ENCODE measurements around the gene DSTYK. TPM values are rescaled to one million over a fixed set of nuclear protein-coding genes. Genes with fewer than 3 reads are reported as not detected.

Gene DSTYK
- 23.0 and 23.8 TPM in 2 replicates for total RNA-seq

GRCh38 chr1:205211169-205211838 lies at the start of gene DSTYK:
DSTYK (minus strand) TSS chr1:205211702; CDS start chr1:205211535, 167 bp downstream.

GRCh38 chr1:205227584-205228013 lies 16.1 kb upstream of the DSTYK start, which contains the start of gene TMCC2:
TMCC2 (plus strand) TSS chr1:205227946; CDS start chr1:205228565, 619 bp downstream.

GRCh38 chr1:205121660-205122488 lies 89.6 kb downstream of the DSTYK start, which contains the start of gene RBBP5:
RBBP5 (minus strand) TSS chr1:205121978; CDS start chr1:205121873, 105 bp downstream.

Other genes starting within 250 kb of the DSTYK start
- 0.39 and 0.86 TPM in 2 replicates for gene CNTN2, start 168.5 kb downstream of the DSTYK start, total RNA-seq
- 1.3 TPM in 2 replicates for gene TMEM81, start 127.2 kb downstream of the DSTYK start, total RNA-seq
- gene RBBP5, start 89.7 kb downstream of the DSTYK start, total RNA-seq: 19.2 and 21.5 TPM in 2 replicates
- gene TMCC2, start 16.2 kb upstream of the DSTYK start, total RNA-seq: 0.78 and 0.97 TPM in 2 replicates
- gene NUAK2, start 110.0 kb upstream of the DSTYK start, total RNA-seq: 1.9 and 2.0 TPM in 2 replicates
- not detected in 2 replicates for gene KLHDC8A, start 145.2 kb upstream of the DSTYK start, total RNA-seq
- not detected in 2 replicates for gene LEMD1, start 210.4 kb upstream of the DSTYK start, total RNA-seq
- gene BLACAT1, start 244.3 kb upstream of the DSTYK start, total RNA-seq: under 0.01 and 0.13 TPM in 2 replicates